SK-N-MC (cell line): ENCODE results near the gene SCRN3.

Experiments
- EZH2 ChIP-seq: fragments of 200-600 bp; sonication (generic); IDR thresholded peaks from one replicate; pipeline ENCODE4 v1.6.1; 2017; ENCODE audit warnings: antibody characterized with exemption
- POLR2AphosphoS5 ChIP-seq: IDR thresholded peaks from 2 replicates; pipeline ENCODE4 v1.6.1; 2012; ENCODE audit warnings: mild to moderate bottlenecking, low read depth, low read length, borderline replicate concordance

GRCh38 chr2:174395284-174395968 is at the start of gene SCRN3:
- no peak for TF ChIP-seq EZH2
- TF ChIP-seq POLR2AphosphoS5 = peak; percentile 79
